ENCODE data around the gene CD302.
"Not testable (repeated sequence)": the region's sequence is repeated elsewhere in the genome, so short reads cannot be mapped to it uniquely, and the experiment has no call there.

CD302 gene, protein sequence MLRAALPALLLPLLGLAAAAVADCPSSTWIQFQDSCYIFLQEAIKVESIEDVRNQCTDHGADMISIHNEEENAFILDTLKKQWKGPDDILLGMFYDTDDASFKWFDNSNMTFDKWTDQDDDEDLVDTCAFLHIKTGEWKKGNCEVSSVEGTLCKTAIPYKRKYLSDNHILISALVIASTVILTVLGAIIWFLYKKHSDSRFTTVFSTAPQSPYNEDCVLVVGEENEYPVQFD

DNA sequence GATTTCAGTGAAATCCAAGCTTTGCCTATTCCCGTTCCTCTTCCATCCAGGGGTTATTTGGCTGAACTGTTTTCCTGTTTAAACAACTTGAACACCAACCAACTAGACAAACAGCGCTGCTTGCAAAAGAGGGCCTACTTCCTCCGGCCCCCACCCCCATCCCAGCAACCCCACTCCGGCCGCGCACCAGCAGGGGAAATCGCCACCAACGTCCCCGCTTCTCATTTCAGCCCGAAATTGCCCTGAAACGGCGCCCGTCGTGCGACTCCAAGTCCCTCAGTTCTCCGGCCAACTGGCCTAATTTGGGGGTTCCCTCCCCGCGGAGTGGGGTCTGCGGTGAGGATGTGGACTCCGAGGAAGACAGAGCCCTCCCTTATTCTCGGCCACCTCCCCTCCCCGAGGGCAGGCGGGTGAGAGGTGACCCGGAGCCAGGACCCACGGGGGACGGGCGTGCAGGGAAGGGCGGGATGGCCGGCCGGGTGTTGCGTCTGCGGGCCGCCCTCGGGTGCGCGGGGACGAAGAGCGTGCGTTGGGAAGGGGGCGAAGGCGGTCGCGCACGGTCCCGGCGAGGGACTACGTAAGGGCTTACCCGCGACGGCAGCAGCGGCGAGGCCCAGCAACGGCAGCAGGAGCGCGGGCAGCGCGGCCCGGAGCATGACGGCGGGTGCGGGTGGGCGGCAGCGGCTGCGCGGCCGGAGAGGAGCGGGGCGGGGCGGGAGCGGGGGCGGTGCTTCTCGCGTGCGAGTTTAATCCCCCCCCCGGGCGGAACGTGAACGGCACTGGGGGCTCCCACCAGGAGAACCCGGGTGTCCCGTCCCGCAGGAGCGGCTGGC is at the start of gene CD302:
CD302 (minus strand) TSS at position 666 of the 833 bp plus-strand sequence; CDS start at position 656, 10 bp downstream.
- in situ Hi-C loops (cut with HindIII; ENCODE audit: low pct_ligation_motif_present, low pct_unique_long_range_greater_than_20kb, low sequenced_read_pairs): no loop called here
- DNase-seq: peak; percentile 65

DNA sequence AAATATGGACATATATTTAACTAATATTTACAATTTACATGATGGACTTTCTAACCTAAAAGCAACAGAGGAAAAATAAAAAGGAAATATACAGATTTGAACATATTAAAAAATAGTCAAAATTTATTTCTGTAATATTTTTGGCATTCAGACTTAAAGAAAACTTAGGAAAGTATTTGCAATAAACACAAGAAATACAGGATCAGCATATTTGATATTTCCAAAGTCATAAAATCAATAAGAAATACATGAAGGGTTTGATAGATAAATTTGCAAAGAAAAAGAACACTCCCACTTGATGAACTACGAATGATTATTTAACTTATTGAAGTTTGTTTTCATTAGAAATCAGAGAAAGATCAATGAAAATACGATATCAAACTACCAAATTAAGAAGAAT is 48.6 kb upstream of the CD302 start:
- no peak for DNase-seq
- in situ Hi-C loops (cut with HindIII; ENCODE audit: low pct_ligation_motif_present, low pct_unique_long_range_greater_than_20kb, low sequenced_read_pairs): no loop called here

- in situ Hi-C loops (cut with HindIII; ENCODE audit: low pct_ligation_motif_present, low pct_unique_long_range_greater_than_20kb, low sequenced_read_pairs): no loop called here
Measured at GRCh38 chr2:159840616-159841015, 42.6 kb upstream of the CD302 start.

GRCh38 chr2:159832858-159833257 is 34.9 kb upstream of the CD302 start:
- DNase-seq: no peak

More at GRCh38 chr2:159840616-159841015, 42.6 kb upstream of the CD302 start:
- no peak for DNase-seq

GRCh38 chr2:159832026-159832425 is 34.0 kb upstream of the CD302 start:
- DNase-seq: no peak
- in situ Hi-C loops (cut with HindIII; ENCODE audit: low pct_ligation_motif_present, low pct_unique_long_range_greater_than_20kb, low sequenced_read_pairs): no loop called here

More at GRCh38 chr2:159832858-159833257, 34.9 kb upstream of the CD302 start:
- in situ Hi-C loops (cut with HindIII; ENCODE audit: low pct_ligation_motif_present, low pct_unique_long_range_greater_than_20kb, low sequenced_read_pairs): no loop called here

DNA sequence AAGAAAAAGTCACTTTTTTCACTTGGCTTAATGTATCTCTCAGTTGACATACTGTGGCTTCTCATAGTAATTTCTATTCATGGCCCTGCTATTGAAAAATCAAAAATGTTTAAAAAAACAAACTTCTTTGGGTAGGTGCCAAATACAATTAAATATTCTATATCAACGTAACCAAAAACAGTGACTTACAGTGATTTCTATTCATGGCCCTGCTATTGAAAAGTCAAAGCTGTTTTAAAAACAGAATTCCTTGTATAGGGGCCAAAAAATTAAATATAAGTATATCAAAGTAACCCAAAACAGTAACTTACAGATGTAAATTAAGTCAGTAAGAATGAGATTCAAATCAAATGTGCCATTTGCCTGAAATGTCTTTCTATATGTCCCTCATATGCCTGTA is 31.4 kb upstream of the CD302 start:
- in situ Hi-C loops (cut with HindIII; ENCODE audit: low pct_ligation_motif_present, low pct_unique_long_range_greater_than_20kb, low sequenced_read_pairs): no loop called here
- DNase-seq: no peak

DNA sequence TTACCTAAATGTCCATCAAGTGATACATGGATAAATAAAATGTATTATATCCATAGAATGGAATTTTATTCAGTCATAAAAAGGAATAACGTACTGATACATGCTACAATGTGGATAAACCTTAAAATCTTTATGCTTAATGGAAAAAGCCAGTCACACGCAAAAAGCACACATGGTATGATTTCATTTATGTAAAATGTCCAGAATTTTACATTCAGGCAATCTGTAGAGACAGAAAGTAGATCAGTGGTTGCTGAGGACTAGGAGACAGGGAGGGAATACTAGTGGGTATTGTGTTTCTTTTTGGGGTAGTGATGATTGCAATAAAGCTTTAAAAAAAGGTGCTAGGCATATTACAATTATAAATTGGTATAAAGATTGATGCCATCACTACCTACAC is 30.7 kb upstream of the CD302 start:
- in situ Hi-C loops (cut with HindIII; ENCODE audit: low pct_ligation_motif_present, low pct_unique_long_range_greater_than_20kb, low sequenced_read_pairs): no loop called here
- DNase-seq: no peak

- DNase-seq; in situ Hi-C loops (cut with HindIII; ENCODE audit: low pct_ligation_motif_present, low pct_unique_long_range_greater_than_20kb, low sequenced_read_pairs): not testable (repeated sequence)
Measured at GRCh38 chr2:159822478-159822833, 24.4 kb upstream of the CD302 start.

DNA sequence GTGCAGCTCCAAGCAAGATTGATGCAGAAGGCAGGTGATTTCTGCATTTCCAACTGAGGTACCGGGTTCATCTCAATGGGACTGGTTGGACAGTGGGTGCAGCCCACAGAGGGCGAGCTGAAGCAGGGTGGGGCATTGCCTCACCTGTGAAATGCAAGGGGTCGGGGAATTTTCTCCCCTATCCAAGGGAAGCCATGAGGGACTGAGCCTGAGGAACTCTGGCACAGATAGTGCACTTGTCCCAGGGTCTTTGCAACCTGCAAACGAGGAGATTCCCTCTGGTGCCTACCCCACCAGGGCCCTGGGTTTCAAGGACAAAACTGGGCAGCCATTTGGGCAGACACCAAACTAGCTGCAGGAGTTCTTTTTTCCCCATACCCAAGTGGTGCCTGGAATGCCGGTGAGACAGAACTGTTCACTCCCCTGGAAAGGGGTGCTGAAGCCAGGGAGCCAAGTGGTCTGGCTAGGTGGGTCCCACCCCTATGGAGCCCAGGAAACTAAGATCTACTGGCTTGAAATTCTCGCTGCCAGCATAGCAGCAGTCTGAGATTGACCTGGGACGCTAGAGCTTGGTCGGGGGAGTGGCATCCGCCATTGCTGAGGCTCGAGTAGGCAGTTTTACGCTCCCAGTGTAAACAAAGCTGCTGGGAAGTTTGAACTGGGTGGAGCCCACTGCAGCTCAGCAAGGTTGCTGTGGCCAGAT is 23.9 kb upstream of the CD302 start:
- in situ Hi-C loops (cut with HindIII; ENCODE audit: low pct_ligation_motif_present, low pct_unique_long_range_greater_than_20kb, low sequenced_read_pairs); DNase-seq: not testable (repeated sequence)

GRCh38 chr2:159818940-159819339 is 20.9 kb upstream of the CD302 start:
- DNase-seq: no peak
- in situ Hi-C loops (cut with HindIII; ENCODE audit: low pct_ligation_motif_present, low pct_unique_long_range_greater_than_20kb, low sequenced_read_pairs): no loop called here

DNA sequence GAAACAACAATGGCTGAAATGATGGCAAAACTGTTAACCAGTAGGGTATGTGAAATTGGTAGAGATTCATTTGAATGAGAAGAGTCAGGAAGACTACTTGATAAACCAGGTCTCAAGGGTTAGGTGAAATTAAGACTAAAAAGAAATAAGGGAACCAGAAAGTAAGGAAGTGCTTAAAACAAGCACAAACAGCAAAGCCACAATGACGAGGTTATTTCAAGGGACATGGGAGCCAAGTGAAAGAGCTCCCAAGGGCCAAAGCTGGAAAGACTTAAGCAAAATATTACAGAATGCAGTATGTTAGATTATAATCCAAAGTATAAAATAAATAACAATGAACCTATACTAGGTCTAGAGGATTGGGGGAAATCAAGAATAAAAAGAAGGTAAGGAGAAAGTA is 19.3 kb upstream of the CD302 start:
- DNase-seq: no peak
- in situ Hi-C loops (cut with HindIII; ENCODE audit: low pct_ligation_motif_present, low pct_unique_long_range_greater_than_20kb, low sequenced_read_pairs): no loop called here

GRCh38 chr2:159811232-159811631 is 13.2 kb upstream of the CD302 start:
- in situ Hi-C loops (cut with HindIII; ENCODE audit: low pct_ligation_motif_present, low pct_unique_long_range_greater_than_20kb, low sequenced_read_pairs): no loop called here
- DNase-seq: no peak

DNA sequence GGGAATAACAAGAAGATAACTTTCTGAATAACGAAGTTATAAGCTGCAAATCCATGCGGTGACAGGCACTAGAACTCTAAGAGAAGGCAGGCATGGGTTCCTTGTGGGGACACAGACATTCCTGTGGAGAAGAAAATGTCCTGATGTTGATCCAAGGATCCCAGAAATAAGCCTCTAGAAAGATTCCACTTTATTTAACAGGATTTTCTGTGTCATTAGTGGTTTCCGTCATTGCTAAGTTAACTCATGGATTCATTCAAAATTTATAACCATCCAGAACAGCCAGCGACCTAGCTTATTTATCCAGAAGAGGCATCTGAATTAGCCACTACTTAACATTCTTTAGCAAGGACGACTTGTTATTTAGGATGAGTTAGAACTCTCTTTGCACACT is 10.0 kb upstream of the CD302 start:
- in situ Hi-C loops (cut with HindIII; ENCODE audit: low pct_ligation_motif_present, low pct_unique_long_range_greater_than_20kb, low sequenced_read_pairs): no loop called here
- DNase-seq: no peak

GRCh38 chr2:159807183-159808031 is 9.4 kb upstream of the CD302 start:
- in situ Hi-C loops (cut with HindIII; ENCODE audit: low pct_ligation_motif_present, low pct_unique_long_range_greater_than_20kb, low sequenced_read_pairs): no loop called here
- DNase-seq: peak; percentile 77

- no peak for DNase-seq
- in situ Hi-C loops (cut with HindIII; ENCODE audit: low pct_ligation_motif_present, low pct_unique_long_range_greater_than_20kb, low sequenced_read_pairs): no loop called here
Measured at GRCh38 chr2:159804941-159805340, 6.9 kb upstream of the CD302 start.

DNA sequence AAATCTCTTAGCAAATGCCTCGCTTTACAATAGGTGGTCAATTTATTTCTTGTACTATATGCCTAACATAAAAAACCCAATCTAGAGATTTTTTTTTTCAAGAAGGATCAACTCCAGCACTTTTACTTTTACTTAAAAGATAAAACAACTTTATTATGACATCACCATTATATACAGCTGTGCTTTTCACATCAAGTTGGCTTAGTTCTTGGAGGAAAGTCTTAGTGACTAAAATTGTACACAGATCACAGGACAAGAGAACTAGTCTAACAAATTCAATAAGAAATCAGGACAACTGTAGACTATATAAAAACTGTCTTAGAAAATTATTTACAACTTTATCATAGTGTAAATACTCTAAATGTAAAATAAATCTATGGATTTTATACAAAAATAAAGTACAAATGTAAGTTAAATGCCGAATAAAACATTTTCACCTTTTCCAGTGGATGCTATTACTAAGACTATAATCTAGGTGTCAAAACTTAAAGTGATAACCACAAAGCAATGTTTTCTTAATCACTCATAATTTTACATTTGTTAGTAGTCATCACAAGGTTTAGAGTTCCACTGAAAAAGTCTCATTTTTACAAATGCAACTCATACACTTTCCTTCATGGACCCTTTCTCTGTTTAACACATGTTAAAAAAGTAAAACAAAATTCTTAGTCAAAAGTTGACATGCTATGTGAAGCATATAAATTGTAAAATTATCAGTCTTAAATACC is 5.4 kb upstream of the CD302 start:
- no peak for DNase-seq
- in situ Hi-C loops (cut with HindIII; ENCODE audit: low pct_ligation_motif_present, low pct_unique_long_range_greater_than_20kb, low sequenced_read_pairs): no loop called here

DNA sequence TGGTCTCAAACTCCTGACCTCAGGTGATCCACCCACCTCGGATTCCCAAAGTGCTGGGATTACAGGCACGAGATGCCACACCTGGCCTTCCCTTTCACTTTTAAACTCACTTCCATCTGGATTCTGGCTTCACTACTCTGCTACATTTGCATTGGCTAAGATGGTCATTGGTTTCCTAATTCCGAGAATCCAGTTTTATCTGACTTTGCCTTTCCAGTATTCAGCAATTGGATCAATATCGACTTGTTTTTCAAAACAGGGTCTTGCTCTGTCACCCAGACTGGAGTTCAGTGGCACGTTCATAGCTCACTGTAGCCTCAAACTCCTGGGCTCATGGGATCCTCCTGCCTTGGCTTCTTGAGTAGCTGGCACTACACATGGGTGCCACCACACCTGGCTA is 4.7 kb upstream of the CD302 start:
- in situ Hi-C loops (cut with HindIII; ENCODE audit: low pct_ligation_motif_present, low pct_unique_long_range_greater_than_20kb, low sequenced_read_pairs): no loop called here
- DNase-seq: no peak

DNA sequence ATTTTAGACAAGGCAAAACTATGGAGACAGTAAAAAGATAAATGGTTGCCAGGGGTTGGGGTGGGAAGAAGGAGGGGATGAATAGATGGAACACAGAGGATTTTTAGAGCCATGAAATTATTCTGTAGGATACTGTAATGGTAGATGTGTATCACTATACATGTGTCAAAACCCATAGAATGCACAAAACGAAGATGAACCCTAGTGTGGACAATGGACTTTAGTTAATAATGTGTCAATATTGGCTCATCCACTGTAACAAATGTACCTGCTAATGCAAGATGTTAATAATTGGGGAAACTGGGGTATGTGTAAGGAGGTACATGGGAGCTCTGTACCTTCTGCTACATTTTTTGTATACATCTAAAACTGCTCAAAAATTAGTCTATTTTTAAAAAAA is 1.8 kb upstream of the CD302 start:
- DNase-seq: no peak
- in situ Hi-C loops (cut with HindIII; ENCODE audit: low pct_ligation_motif_present, low pct_unique_long_range_greater_than_20kb, low sequenced_read_pairs): no loop called here

Measured in ACHN (cell line).